Jurkat, Clone E6-1 (cell line): ENCODE results near the gene C11orf21.

Experiments
- DNase-seq: peaks from one replicate; pipeline ENCODE4 v3.0.0-alpha.2; 2011; ENCODE audit warnings: low read depth, low spot score
- H3K4me3 ChIP-seq: 2 replicates; pipeline ENCODE4 v1.5.1; 2011; ENCODE audit warnings: mild to moderate bottlenecking, low read length, control low read depth, moderate library complexity

C11orf21 gene

DNA sequence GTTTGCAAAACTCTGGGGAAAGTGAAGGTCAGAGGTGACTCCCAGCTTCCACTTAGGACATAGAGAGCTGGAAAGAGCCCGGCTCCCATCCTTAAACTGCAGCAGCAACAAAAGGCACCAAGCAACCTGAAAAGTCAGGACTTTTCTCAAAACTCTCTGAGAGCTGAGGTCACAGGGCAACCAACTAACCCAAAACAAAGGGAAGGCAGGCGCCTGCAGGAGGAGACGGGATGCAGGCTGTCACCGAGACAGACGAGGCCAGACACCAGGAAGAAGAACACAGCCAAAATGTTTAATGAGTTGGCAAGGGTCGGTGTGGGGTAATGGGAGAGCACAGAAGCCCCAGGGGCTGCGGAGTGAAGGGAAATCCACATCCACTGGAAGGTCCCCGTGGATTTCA lies 51.2 kb downstream of the C11orf21 start:
- DNase-seq = no peak

DNA sequence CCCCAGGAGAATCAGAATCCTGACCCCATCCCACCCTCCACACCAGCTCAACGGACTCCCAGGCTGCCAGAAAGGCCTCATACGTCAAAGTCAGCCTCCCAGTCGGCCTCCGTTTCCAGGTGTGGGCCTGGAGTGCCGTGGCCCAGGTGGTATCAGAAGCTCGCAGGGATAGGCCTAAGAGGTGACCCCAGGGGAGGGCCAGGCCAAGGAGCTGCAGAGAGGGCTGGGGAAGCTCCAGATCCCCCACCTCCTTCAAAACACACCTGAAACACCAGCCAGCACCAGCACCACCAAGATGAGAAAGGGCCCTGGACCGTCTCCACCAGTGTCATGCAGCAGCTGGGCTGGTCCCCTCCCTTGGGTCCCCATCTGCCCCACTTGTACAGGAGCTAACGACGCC lies 51.7 kb downstream of the C11orf21 start:
- no peak for DNase-seq
- H3K4me3 ChIP-seq = no peak overlapping the region

More for the DNA sequence above, 51.2 kb downstream of the C11orf21 start:
- no peak overlapping the region for H3K4me3 ChIP-seq

DNA sequence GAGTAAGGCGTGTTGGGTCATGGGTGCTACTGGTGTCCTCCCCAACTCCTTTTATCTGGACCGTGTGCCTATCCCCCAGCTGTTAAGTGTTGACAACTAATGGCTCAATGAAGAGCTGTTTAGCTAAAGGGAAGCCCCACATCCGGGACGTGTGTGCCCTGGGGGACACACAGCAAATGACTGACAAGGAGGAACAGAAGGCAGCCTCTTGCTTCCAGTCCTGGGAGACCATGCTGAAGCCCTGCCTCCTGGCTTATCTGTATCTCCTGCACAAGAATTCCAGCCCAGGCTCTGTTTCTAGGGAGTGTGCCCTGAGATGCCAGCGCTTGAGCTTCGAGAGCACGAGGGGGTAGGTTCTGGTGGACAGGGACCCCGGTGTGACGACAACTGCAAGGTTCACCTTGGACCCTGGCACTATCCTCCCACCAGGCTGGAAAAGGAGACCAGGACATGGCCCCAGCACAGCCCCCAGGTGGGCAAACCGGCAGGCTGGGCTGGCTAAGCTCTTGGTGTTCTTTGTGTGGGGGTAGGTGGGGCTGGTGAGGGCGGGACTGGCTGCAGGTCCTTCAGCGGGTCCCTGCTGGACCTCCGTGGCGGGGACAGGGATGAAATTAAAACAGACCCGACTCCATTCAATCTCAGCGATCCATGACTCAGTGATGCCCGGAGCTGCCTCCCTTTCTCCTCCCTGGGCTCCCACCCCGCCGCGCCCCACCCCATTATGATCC lies 52.4 kb downstream of the C11orf21 start:
- DNase-seq = no peak
- no peak overlapping the region for H3K4me3 ChIP-seq

- DNase-seq = no peak
- H3K4me3 ChIP-seq = no peak overlapping the region
These were observed 53.0 kb downstream of the C11orf21 start for GRCh38 chr11:2248762-2249161.

DNA sequence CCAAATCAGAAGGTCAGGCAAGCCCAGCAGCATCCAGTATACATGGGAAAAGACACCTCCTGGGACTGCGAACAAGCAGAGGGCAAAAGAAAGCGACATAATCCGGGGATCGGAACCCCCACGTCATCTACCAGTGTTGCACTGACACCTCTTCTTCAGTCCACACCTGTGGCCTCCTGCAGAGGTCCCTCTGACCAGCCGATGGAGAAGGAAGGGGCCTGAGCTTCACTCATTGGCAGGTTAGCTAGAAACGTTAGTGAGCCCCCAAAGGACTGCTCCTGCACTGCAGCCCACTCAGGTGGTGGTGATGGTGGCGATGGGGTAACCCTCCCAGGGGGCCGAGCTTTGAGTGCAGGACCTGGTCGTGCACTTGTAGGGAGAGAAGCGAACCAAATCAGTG lies 53.5 kb downstream of the C11orf21 start:
- H3K4me3 ChIP-seq = no peak overlapping the region
- DNase-seq = no peak

GRCh38 chr11:2247496-2247895 lies 54.2 kb downstream of the C11orf21 start:
- no peak for DNase-seq
- no peak overlapping the region for H3K4me3 ChIP-seq
